ENCODE results near the gene SLAMF7. TPM values are rescaled to one million over a fixed set of nuclear protein-coding genes. Genes with fewer than 3 reads are reported as not detected.

The SLAMF7 gene
- total and polyA plus RNA-seq, 2 donors (not counting 3 experiments of a cell fraction or from before 2014, with no cell fraction given): not detected

GRCh38 chr1:160776178-160776577, 37.1 kb downstream of the SLAMF7 start:
- TF ChIP-seq JUN (IDR thresholded peaks at IDR 0.05; ENCODE audit: borderline replicate concordance, insufficient read depth, insufficient read length, low read depth) (no peak), GATA2 (IDR thresholded peaks at IDR 0.05; ENCODE audit: insufficient read depth, insufficient read length, low read depth, low read length) (no peak), MYC (IDR thresholded peaks at IDR 0.05; ENCODE audit: low read depth, low read length) (no peak), FOS (IDR thresholded peaks at IDR 0.05; ENCODE audit: borderline replicate concordance, insufficient read depth, low read length) (no peak), MAX (IDR thresholded peaks at IDR 0.05; ENCODE audit: insufficient read depth, insufficient read length) (no peak)
- CTCF ChIA-PET: interaction anchor here (1.9 to 2.0 kb wide), 2 partner anchors 11 to 175 kb away, joined by 7 to 9 read pairs; no protein-coding TSS in a partner anchor
- no peak overlapping the region for H3K9ac ChIP-seq (replicated peaks; ENCODE audit: extremely low read depth, insufficient read depth, low read length)
- dilution Hi-C loops (cut with MboI; ENCODE audit: extremely low pct_ligation_motif_present, low sequenced_read_pairs): no loop called here
- no peaks in the 10 kb centered on the region for H3K9me3 ChIP-seq (replicated peaks; ENCODE audit: control insufficient read depth, insufficient read depth, low read length)
- DNase-seq (ENCODE audit: low read depth, low spot score): no peak
- H3K4me1 ChIP-seq (ENCODE audit: control insufficient read depth, extremely low read depth, insufficient read depth, low read length): no peaks in the 10 kb centered on the region
- no peak overlapping the region for H2AFZ ChIP-seq (ENCODE audit: low read depth, low read length)
- no peak for FAIRE-seq
- no peaks in the 10 kb centered on the region for H3K9me1 ChIP-seq (replicated peaks; ENCODE audit: control insufficient read depth, extremely low read depth, insufficient read depth, low read length)
- H3K4me2 ChIP-seq (ENCODE audit: insufficient read depth, low read length): no peak overlapping the region
- H4K20me1 ChIP-seq (replicated peaks; ENCODE audit: control insufficient read depth, extremely low read depth, insufficient read depth, low read length): no peaks in the 10 kb centered on the region
- no peak overlapping the region for H3K4me3 ChIP-seq (replicated peaks in 1 of 3; ENCODE audit: insufficient read depth in 1 of 3, low read depth in 1 of 3, low read length in 3 of 3)
- POLR2A ChIA-PET: no interaction called here
- H3K27me3 ChIP-seq (ENCODE audit: control insufficient read depth in 2 of 2, insufficient read depth in 2 of 2, low read length in 2 of 2): peaks cover under 1 to 3% of the 10 kb centered on the region in 2 experiments
- H3K79me2 ChIP-seq (ENCODE audit: control insufficient read depth, insufficient read depth, low read length): no peaks in the 10 kb centered on the region
- H3K27ac ChIP-seq (ENCODE audit: insufficient read depth, low read depth, low read length): no peak overlapping the region
- BruUV-seq (replicated peaks): no TSS peak
- intact Hi-C loops (cut with micrococcal nuclease): no loop called here
- no peaks in the 10 kb centered on the region for H3K36me3 ChIP-seq (ENCODE audit: control insufficient read depth in 2 of 2, extremely low read depth in 1 of 2, insufficient read depth in 2 of 2, low read length in 2 of 2)

- Histone ChIP-seq H3K27me3 (ENCODE audit: control insufficient read depth in 2 of 2, insufficient read depth in 2 of 2, low read length in 2 of 2) (no peaks in the 10 kb centered on the region), H3K4me1 (ENCODE audit: control insufficient read depth, extremely low read depth, insufficient read depth, low read length) (no peaks in the 10 kb centered on the region), H3K9ac (replicated peaks; ENCODE audit: extremely low read depth, insufficient read depth, low read length) (no peak overlapping the region), H3K27ac (ENCODE audit: insufficient read depth, low read depth, low read length) (no peak overlapping the region), H3K4me3 (replicated peaks in 1 of 3; ENCODE audit: insufficient read depth in 1 of 3, low read depth in 1 of 3, low read length in 3 of 3) (no peak overlapping the region), H3K36me3 (ENCODE audit: control insufficient read depth in 2 of 2, extremely low read depth in 1 of 2, insufficient read depth in 2 of 2, low read length in 2 of 2) (no peaks in the 10 kb centered on the region), H3K9me1 (replicated peaks; ENCODE audit: control insufficient read depth, extremely low read depth, insufficient read depth, low read length) (no peaks in the 10 kb centered on the region), H2AFZ (ENCODE audit: low read depth, low read length) (no peak overlapping the region), H3K9me3 (replicated peaks; ENCODE audit: control insufficient read depth, insufficient read depth, low read length) (no peaks in the 10 kb centered on the region), H3K4me2 (ENCODE audit: insufficient read depth, low read length) (no peak overlapping the region), H4K20me1 (replicated peaks; ENCODE audit: control insufficient read depth, extremely low read depth, insufficient read depth, low read length) (no peaks in the 10 kb centered on the region), H3K79me2 (ENCODE audit: control insufficient read depth, insufficient read depth, low read length) (no peaks in the 10 kb centered on the region)
- POLR2A ChIA-PET: no interaction called here
- dilution Hi-C loops (cut with MboI; ENCODE audit: extremely low pct_ligation_motif_present, low sequenced_read_pairs): no loop called here
- FAIRE-seq: peak; percentile 4
- CTCF ChIA-PET: interaction anchor here (0.9 to 2.0 kb wide), 14 partner anchors 9 to 363 kb away, joined by 3 to 10 read pairs (median 5); no protein-coding TSS in a partner anchor
- TF ChIP-seq MAX (IDR thresholded peaks at IDR 0.05; ENCODE audit: insufficient read depth, insufficient read length) (no peak), POLR2AphosphoS5 (IDR thresholded peaks at IDR 0.05; ENCODE audit: insufficient read depth, low read depth, low read length) (no peak), FOS (IDR thresholded peaks at IDR 0.05; ENCODE audit: borderline replicate concordance, insufficient read depth, low read length) (no peak), GATA2 (IDR thresholded peaks at IDR 0.05; ENCODE audit: insufficient read depth, insufficient read length, low read depth, low read length) (no peak), CTCF (IDR thresholded peaks at IDR 0.05; ENCODE audit: extremely low read depth in 1 of 2, insufficient read depth in 1 of 2, low read depth in 1 of 2, low read length in 2 of 2) (peak; percentile 28 to 47)
- intact Hi-C loops (cut with micrococcal nuclease): no loop called here
- BruUV-seq (replicated peaks): no TSS peak
- DNase-seq (ENCODE audit: low read depth, low spot score): peak; percentile 9
These were observed 38.5 kb downstream of the SLAMF7 start for GRCh38 chr1:160777486-160778089.

All from endothelial cell of umbilical vein (primary cell).